A549 (cell line): ENCODE results near the gene TMEM59L.

Source experiments
- CEBPB ChIP-seq, 2 experiments: fragments of >200 bp in 1 of 2; sonication (Bioruptor Twin) in 1 of 2; formaldehyde crosslinking in 1 of 2; IDR thresholded peaks; 2 replicates each; pipeline ENCODE4 v1.6.1; 2012 to 2016
- CTCF ChIP-seq: fragments of >200 bp; sonication (Bioruptor Twin); formaldehyde crosslinking; IDR thresholded peaks from 3 replicates; pipeline ENCODE4 v1.5.1; 2016
- POLR2A ChIP-seq: IDR thresholded peaks from 2 replicates; pipeline ENCODE4 v1.6.1; 2012; ENCODE audit warnings: mild to moderate bottlenecking, low read length
- SMC3 ChIP-seq: fragments of >200 bp; sonication (Bioruptor Twin); formaldehyde crosslinking; IDR thresholded peaks from 3 replicates; pipeline ENCODE4 v1.6.1; 2018; ENCODE audit warnings: inconsistent platforms
- TP53 ChIP-seq: fragments of 250-450 bp; sonication (Bioruptor Pico); IDR thresholded peaks from 2 replicates; pipeline ENCODE4 v1.5.0; 2021; ENCODE audit warnings: mild to moderate bottlenecking, moderate library complexity

GRCh38 chr19:18597809-18598660 lies 14.6 kb upstream of the TMEM59L start:
- no peak for TF ChIP-seq TP53 (CRISPR knock-in tag)
- no peak for TF ChIP-seq CEBPB (IDR thresholded peaks at IDR 0.05)
- TF ChIP-seq CTCF, result no peak
- no peak for TF ChIP-seq SMC3
- no peak for TF ChIP-seq POLR2A
